ENCODE data around the gene ADH4.

DNA sequence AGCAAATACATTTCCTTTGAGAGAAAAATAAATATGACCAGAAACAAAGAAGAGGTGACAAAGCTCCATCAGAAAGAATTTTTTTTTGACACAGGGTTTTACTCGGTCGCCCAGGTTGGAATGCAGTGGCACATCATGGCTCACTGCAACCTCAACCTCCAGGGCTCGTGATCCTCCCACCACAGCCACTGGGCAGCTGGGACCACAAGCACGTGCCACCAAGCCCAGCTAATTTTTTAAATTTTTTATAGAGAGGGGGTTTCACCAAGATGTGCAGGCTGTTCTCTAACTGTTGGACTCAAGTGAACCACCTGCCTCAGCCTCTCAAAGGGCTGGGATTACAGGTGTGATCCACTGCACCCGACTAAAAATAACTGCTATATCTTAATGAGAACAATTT, 65.8 kb downstream of the ADH4 start:
- TF ChIP-seq GATA2 (IDR thresholded peaks at IDR 0.05; ENCODE audit: insufficient read depth, insufficient read length, low read depth, low read length): no peak
- TF ChIP-seq, protein P1, sequence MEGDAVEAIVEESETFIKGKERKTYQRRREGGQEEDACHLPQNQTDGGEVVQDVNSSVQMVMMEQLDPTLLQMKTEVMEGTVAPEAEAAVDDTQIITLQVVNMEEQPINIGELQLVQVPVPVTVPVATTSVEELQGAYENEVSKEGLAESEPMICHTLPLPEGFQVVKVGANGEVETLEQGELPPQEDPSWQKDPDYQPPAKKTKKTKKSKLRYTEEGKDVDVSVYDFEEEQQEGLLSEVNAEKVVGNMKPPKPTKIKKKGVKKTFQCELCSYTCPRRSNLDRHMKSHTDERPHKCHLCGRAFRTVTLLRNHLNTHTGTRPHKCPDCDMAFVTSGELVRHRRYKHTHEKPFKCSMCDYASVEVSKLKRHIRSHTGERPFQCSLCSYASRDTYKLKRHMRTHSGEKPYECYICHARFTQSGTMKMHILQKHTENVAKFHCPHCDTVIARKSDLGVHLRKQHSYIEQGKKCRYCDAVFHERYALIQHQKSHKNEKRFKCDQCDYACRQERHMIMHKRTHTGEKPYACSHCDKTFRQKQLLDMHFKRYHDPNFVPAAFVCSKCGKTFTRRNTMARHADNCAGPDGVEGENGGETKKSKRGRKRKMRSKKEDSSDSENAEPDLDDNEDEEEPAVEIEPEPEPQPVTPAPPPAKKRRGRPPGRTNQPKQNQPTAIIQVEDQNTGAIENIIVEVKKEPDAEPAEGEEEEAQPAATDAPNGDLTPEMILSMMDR (IDR thresholded peaks at IDR 0.05; ENCODE audit: extremely low read depth in 1 of 2, insufficient read depth in 1 of 2, low read depth in 1 of 2, low read length in 2 of 2): no peak
- no peak for TF ChIP-seq JUN (IDR thresholded peaks at IDR 0.05; ENCODE audit: borderline replicate concordance, insufficient read depth, insufficient read length, low read depth)
- TF ChIP-seq, protein P2, sequence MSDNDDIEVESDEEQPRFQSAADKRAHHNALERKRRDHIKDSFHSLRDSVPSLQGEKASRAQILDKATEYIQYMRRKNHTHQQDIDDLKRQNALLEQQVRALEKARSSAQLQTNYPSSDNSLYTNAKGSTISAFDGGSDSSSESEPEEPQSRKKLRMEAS (IDR thresholded peaks at IDR 0.05; ENCODE audit: insufficient read depth, insufficient read length): no peak
- TF ChIP-seq POLR2A (IDR thresholded peaks at IDR 0.05; ENCODE audit: low read depth, low read length): no peak
- TF ChIP-seq EZH2 (IDR thresholded peaks at IDR 0.05; ENCODE audit: borderline replicate concordance, low read depth, low read length, severe bottlenecking): no peak
- no peak for TF ChIP-seq FOS (IDR thresholded peaks at IDR 0.05; ENCODE audit: borderline replicate concordance, insufficient read depth, low read length)
